ENCODE measurements around the gene ZNF710.

DNA sequence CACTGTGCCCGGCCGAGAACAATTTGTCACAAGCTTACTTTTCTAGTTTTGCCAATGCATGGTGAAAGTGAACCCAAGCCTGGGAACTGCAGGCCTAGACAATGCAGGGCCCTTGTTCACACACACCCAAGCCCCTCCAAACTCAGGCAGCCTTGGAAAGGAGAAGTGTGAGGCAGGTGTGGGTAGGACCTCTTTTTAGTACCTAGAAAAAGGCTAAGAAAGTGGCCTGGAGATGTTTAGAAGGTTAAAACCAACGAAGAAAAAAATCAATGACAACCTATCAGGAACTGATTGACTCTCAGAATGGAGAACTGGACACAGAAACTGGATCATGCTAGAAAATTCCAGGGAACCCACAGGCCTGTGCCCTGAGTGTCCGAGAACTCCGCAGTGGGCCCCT is 82.3 kb downstream of the ZNF710 start:
- TF ChIP-seq, protein P1, sequence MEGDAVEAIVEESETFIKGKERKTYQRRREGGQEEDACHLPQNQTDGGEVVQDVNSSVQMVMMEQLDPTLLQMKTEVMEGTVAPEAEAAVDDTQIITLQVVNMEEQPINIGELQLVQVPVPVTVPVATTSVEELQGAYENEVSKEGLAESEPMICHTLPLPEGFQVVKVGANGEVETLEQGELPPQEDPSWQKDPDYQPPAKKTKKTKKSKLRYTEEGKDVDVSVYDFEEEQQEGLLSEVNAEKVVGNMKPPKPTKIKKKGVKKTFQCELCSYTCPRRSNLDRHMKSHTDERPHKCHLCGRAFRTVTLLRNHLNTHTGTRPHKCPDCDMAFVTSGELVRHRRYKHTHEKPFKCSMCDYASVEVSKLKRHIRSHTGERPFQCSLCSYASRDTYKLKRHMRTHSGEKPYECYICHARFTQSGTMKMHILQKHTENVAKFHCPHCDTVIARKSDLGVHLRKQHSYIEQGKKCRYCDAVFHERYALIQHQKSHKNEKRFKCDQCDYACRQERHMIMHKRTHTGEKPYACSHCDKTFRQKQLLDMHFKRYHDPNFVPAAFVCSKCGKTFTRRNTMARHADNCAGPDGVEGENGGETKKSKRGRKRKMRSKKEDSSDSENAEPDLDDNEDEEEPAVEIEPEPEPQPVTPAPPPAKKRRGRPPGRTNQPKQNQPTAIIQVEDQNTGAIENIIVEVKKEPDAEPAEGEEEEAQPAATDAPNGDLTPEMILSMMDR (IDR thresholded peaks at IDR 0.05) = no peak
- TF ChIP-seq POLR2A (IDR thresholded peaks at IDR 0.05) (no peak), POLR2AphosphoS5 (IDR thresholded peaks at IDR 0.05; ENCODE audit: insufficient read depth in 1 of 2, low read depth in 1 of 2) (no peak)
